ENCODE results near the gene FOXI1.

DNA sequence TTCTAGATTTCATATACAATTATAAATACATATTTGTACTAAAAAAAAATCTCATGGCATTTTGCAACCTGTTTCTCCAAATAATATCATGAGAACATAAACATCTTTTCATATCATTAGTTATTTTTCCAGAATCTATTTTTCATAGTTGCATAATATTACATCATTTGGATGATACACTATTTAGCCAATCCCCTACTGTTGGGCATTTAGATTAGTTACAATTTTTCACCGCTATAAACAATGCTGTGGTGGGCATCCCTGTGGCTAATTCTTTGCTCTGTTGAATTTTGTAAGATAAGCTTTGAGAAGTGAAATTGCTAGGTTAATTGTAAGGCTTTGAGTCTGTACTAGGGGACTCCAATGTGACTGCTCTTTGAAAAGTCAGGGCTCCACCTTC is 2.2 kb upstream of the FOXI1 start:
- TF ChIP-seq GATA2 (IDR thresholded peaks at IDR 0.05; ENCODE audit: low read depth, low read length) (no peak), GATA3 (IDR thresholded peaks at IDR 0.05; ENCODE audit: low read depth, low read length) (no peak)
